Measurements from ENCODE around the gene SKAP1. TPM values are rescaled to one million over a fixed set of nuclear protein-coding genes. Genes with fewer than 3 reads are reported as not detected.

SKAP1 gene
- total RNA-seq, 1 donor from 2014 or later: under 0.01 TPM

- no peak for DNase-seq (ENCODE audit: low read depth in 2 of 2)
These were observed 316.8 kb downstream of the SKAP1 start for GRCh38 chr17:48113201-48113676.

- no peak for DNase-seq (ENCODE audit: low read depth in 2 of 2)
These were observed 318.1 kb downstream of the SKAP1 start for GRCh38 chr17:48111937-48112241.

- DNase-seq (ENCODE audit: low read depth in 2 of 2): no peak
These were observed 319.3 kb downstream of the SKAP1 start for GRCh38 chr17:48110761-48111160.

GRCh38 chr17:48107137-48108055 is 322.6 kb downstream of the SKAP1 start, which contains the start of gene SNX11:
Gene SNX11, plus strand, starts transcription at chr17:48107766. Its CDS starts 4,278 bp downstream, at chr17:48112044.
- peak; percentile 53 to 91 for DNase-seq (ENCODE audit: low read depth in 2 of 2)

- no peak for DNase-seq (ENCODE audit: low read depth in 2 of 2)
These were observed 323.2 kb downstream of the SKAP1 start for GRCh38 chr17:48106802-48107136.

GRCh38 chr17:48104440-48104839 is 325.6 kb downstream of the SKAP1 start:
- no peak for DNase-seq (ENCODE audit: low read depth in 2 of 2)

- DNase-seq (ENCODE audit: low read depth in 2 of 2): no peak
These were observed 327.0 kb downstream of the SKAP1 start for GRCh38 chr17:48102798-48103715.

- no peak for DNase-seq (ENCODE audit: low read depth in 2 of 2)
These were observed 327.8 kb downstream of the SKAP1 start for GRCh38 chr17:48102043-48102750.

- DNase-seq (ENCODE audit: low read depth in 2 of 2): peak; percentile 91 to 95
These were observed 328.8 kb downstream of the SKAP1 start, which contains the start of gene CBX1 for GRCh38 chr17:48101012-48101720. Gene CBX1, minus strand, starts transcription at chr17:48101478. Its CDS starts 24,474 bp downstream, at chr17:48077004.

GRCh38 chr17:48100591-48101011 is 329.4 kb downstream of the SKAP1 start:
- peak in 1 of 2 donors; percentile 43 for DNase-seq (ENCODE audit: low read depth in 2 of 2)

GRCh38 chr17:48100160-48100559 is 329.9 kb downstream of the SKAP1 start:
- DNase-seq (ENCODE audit: low read depth in 2 of 2): no peak

GRCh38 chr17:48095611-48096010 is 334.4 kb downstream of the SKAP1 start:
- no peak for DNase-seq (ENCODE audit: low read depth in 2 of 2)

GRCh38 chr17:48093341-48094045 is 336.5 kb downstream of the SKAP1 start:
- DNase-seq (ENCODE audit: low read depth in 2 of 2): peak in 1 of 2 donors; percentile 12

- DNase-seq (ENCODE audit: low read depth in 2 of 2): no peak
These were observed 345.1 kb downstream of the SKAP1 start for GRCh38 chr17:48084932-48085331.

Other genes with a start within 250 kb of the SKAP1 start
- gene HOXB1, start 100.8 kb upstream of the SKAP1 start, total RNA-seq: not detected in 2 replicates
- 0.51 and 0.63 TPM in 2 replicates for gene HOXB2, start 114.9 kb upstream of the SKAP1 start, total RNA-seq
- 0.90 and 1.0 TPM in 2 replicates for gene HOXB4, start 148.1 kb upstream of the SKAP1 start, total RNA-seq
- gene HOXB3, start 160.0 kb upstream of the SKAP1 start, total RNA-seq: 1.9 and 4.8 TPM in 2 replicates
- 0.13 TPM in 2 replicates for gene HOXB5, start 163.6 kb upstream of the SKAP1 start, total RNA-seq
- gene HOXB6, start 174.8 kb upstream of the SKAP1 start, total RNA-seq: 3.3 and 3.9 TPM in 2 replicates
- 4.6 and 7.1 TPM in 2 replicates for gene HOXB7, start 180.8 kb upstream of the SKAP1 start, total RNA-seq
- gene HOXB8, start 185.1 kb upstream of the SKAP1 start, total RNA-seq: 0.64 and 0.76 TPM in 2 replicates
- gene HOXB9, start 196.1 kb upstream of the SKAP1 start, total RNA-seq: 0.13 and 0.51 TPM in 2 replicates

Measured in dermis microvascular lymphatic vessel endothelial cell (primary cell).